GM13976 (cell line): ENCODE results near the gene FUT3.

Experiments used
- DNase-seq: peaks from one replicate; pipeline ENCODE4 v3.0.0; 2012; ENCODE audit warnings: low spot score
- CTCF ChIP-seq: IDR thresholded peaks from 2 replicates; pipeline ENCODE4 v1.5.1; 2012; ENCODE audit warnings: borderline replicate concordance, mild to moderate bottlenecking; ENCODE audit not compliant: insufficient read depth; ENCODE audit errors: extremely low read depth, missing control alignments, control extremely low read depth
- in situ Hi-C: fragments of 300-500 bp; cut with MboI; formaldehyde crosslinking; loops from one replicate; pipeline ENCODE4 v1.12.0; 2022; ENCODE audit warnings: low sequenced_read_pairs, mixed read lengths, inconsistent platforms; ENCODE audit not compliant: unreplicated experiment

The FUT3 gene

GRCh38 chr19:5867201-5868136 lies 16.2 kb upstream of the FUT3 start:
- no peak for TF ChIP-seq CTCF
- in situ Hi-C loops = no loop called here
- no peak for DNase-seq

- in situ Hi-C loops = no loop called here
- TF ChIP-seq CTCF = no peak
- DNase-seq = no peak
Observed at GRCh38 chr19:5865772-5866171, 14.5 kb upstream of the FUT3 start.

GRCh38 chr19:5864725-5865486 lies 13.7 kb upstream of the FUT3 start:
- in situ Hi-C loops = no loop called here
- DNase-seq = no peak
- no peak for TF ChIP-seq CTCF

- in situ Hi-C loops = no loop called here
- TF ChIP-seq CTCF = no peak
- DNase-seq = no peak
Observed at GRCh38 chr19:5864013-5864720, 12.9 kb upstream of the FUT3 start.

- in situ Hi-C loops = no loop called here
- no peak for TF ChIP-seq CTCF
- DNase-seq = no peak
Observed at GRCh38 chr19:5863030-5863665, 11.9 kb upstream of the FUT3 start.
